Activated CD4-positive, alpha-beta T cell treated with anti-CD3 and anti-CD28 coated beads for 24 hours (primary cell): ENCODE results near the gene CT45A7.
"Not testable (repeated sequence)": the region's sequence is repeated elsewhere in the genome, so short reads cannot be mapped to it uniquely, and the experiment has no call there.

ENCODE experiments used
- DNase-seq, 2 donors: peaks; one replicate each; pipeline ENCODE4 v3.0.0-alpha.2; 2020; ENCODE audit warnings: low read depth in 2 of 2

CT45A7 gene, protein sequence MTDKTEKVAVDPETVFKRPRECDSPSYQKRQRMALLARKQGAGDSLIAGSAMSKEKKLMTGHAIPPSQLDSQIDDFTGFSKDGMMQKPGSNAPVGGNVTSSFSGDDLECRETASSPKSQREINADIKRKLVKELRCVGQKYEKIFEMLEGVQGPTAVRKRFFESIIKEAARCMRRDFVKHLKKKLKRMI

DNA sequence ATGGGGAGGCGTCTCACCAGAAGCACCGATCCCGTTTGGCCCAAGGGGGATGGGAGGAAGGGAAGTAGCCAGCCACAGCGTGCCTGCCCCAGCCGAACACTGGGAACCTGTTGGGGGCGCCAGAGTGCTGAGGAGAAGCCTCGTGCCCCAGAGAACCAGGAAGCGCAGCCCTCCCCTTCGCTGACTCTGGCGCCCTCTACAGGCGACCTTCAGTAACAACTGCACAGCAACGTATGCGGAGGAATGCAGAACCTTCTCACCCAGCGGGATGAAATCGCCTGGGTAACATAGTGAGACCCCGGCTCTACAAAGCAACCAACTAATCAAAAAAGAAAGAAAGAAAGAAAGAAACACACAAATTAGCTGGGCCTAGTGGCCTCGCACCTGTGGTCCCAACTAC is at the start of gene CT45A7:
Gene CT45A7 (minus strand): TSS at position 101 of the 400 bp plus-strand sequence. CDS start 3,747 bp downstream, outside the sequence.
- not testable (repeated sequence) for DNase-seq

DNA sequence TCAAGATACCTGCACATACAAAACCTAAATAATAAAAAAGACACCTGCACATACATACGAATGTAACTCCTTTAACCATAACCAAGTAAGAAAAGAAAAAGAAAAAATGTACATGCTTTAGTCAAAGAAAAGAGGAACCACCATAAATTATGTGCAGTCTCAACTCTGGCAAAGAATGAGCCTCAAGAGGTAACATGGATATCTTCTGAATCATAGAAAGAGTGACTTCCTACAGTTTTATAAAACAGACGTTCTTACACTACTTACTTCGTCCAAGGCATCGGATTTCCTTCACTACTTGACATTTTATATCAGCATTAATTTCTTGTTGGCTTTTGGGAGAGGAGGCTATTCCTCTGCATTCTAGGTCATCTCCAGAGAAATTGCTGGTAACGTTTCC is 45.7 kb upstream of the CT45A7 start:
- not testable (repeated sequence) for DNase-seq

DNA sequence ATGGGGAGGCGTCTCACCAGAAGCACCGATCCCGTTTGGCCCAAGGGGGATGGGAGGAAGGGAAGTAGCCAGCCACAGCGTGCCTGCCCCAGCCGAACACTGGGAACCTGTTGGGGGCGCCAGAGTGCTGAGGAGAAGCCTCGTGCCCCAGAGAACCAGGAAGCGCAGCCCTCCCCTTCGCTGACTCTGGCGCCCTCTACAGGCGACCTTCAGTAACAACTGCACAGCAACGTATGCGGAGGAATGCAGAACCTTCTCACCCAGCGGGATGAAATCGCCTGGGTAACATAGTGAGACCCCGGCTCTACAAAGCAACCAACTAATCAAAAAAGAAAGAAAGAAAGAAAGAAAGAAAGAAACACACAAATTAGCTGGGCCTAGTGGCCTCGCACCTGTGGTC is 34.6 kb upstream of the CT45A7 start, which contains the start of gene CT45A9:
Gene CT45A9 (minus strand): TSS at position 101 of the 400 bp plus-strand sequence. CDS start 3,751 bp downstream, outside the sequence.
- DNase-seq = not testable (repeated sequence)

DNA sequence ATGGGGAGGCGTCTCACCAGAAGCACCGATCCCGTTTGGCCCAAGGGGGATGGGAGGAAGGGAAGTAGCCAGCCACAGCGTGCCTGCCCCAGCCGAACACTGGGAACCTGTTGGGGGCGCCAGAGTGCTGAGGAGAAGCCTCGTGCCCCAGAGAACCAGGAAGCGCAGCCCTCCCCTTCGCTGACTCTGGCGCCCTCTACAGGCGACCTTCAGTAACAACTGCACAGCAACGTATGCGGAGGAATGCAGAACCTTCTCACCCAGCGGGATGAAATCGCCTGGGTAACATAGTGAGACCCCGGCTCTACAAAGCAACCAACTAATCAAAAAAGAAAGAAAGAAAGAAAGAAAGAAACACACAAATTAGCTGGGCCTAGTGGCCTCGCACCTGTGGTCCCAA is 17.4 kb upstream of the CT45A7 start, which contains the start of gene CT45A8:
Gene CT45A8 (minus strand): TSS at position 101 of the 400 bp plus-strand sequence. CDS start 3,755 bp downstream, outside the sequence.
- DNase-seq = not testable (repeated sequence)

DNA sequence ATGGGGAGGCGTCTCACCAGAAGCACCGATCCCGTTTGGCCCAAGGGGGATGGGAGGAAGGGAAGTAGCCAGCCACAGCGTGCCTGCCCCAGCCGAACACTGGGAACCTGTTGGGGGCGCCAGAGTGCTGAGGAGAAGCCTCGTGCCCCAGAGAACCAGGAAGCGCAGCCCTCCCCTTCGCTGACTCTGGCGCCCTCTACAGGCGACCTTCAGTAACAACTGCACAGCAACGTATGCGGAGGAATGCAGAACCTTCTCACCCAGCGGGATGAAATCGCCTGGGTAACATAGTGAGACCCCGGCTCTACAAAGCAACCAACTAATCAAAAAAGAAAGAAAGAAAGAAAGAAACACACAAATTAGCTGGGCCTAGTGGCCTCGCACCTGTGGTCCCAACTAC is 17.2 kb downstream of the CT45A7 start, which contains the start of gene CT45A2:
Gene CT45A2 (minus strand): TSS at position 101 of the 400 bp plus-strand sequence. CDS start 3,747 bp downstream, outside the sequence.
- not testable (repeated sequence) for DNase-seq

DNA sequence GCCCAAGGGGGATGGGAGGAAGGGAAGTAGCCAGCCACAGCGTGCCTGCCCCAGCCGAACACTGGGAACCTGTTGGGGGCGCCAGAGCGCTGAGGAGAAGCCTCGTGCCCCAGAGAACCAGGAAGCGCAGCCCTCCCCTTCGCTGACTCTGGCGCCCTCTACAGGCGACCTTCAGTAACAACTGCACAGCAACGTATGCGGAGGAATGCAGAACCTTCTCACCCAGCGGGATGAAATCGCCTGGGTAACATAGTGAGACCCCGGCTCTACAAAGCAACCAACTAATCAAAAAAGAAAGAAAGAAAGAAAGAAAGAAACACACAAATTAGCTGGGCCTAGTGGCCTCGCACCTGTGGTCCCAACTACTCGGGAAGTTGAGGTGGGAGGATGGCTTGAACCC is 34.4 kb downstream of the CT45A7 start, which contains the start of gene CT45A6:
Gene CT45A6 (minus strand): TSS at position 101 of the 400 bp plus-strand sequence. CDS start 3,794 bp downstream, outside the sequence.
- not testable (repeated sequence) for DNase-seq

DNA sequence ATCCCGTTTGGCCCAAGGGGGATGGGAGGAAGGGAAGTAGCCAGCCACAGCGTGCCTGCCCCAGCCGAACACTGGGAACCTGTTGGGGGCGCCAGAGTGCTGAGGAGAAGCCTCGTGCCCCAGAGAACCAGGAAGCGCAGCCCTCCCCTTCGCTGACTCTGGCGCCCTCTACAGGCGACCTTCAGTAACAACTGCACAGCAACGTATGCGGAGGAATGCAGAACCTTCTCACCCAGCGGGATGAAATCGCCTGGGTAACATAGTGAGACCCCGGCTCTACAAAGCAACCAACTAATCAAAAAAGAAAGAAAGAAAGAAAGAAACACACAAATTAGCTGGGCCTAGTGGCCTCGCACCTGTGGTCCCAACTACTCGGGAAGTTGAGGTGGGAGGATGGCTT is 51.7 kb downstream of the CT45A7 start, which contains the start of gene CT45A5:
Gene CT45A5 (minus strand): TSS at position 101 of the 400 bp plus-strand sequence. CDS start 3,774 bp downstream, outside the sequence.
- DNase-seq = not testable (repeated sequence)
